Measurements from ENCODE around the gene TKTL2.
"Not testable (repeated sequence)": the region's sequence is repeated elsewhere in the genome, so short reads cannot be mapped to it uniquely, and the experiment has no call there.

Gene TKTL2

GRCh38 chr4:163447481-163447880, 26.1 kb downstream of the TKTL2 start:
- DNase-seq (ENCODE audit: low read depth): no peak

GRCh38 chr4:163447023-163447422, 26.5 kb downstream of the TKTL2 start:
- DNase-seq (ENCODE audit: low read depth): not testable (repeated sequence)

GRCh38 chr4:163440040-163440439, 33.5 kb downstream of the TKTL2 start:
- DNase-seq (ENCODE audit: low read depth): no peak
